Right lobe of liver (tissue), 6 donors: ENCODE data around the gene ZMIZ1. TPM values are rescaled to one million over a fixed set of nuclear protein-coding genes. Genes with fewer than 3 reads are reported as not detected.

Source experiments
- ATAC-seq, 4 donors: fragments of 200-7000 bp; cut with Tn5 transposase; one replicate each; pipeline ENCODE4 v1.9.1; 2020; ENCODE audit warnings: mild to moderate bottlenecking in 4 of 4, moderate library complexity in 4 of 4
- DNase-seq, 3 donors: peaks; one replicate each; pipeline ENCODE4 v3.0.0-alpha.2; 2020
- H3K27ac ChIP-seq, 3 donors: fragments of 200-600 bp; one replicate each; pipeline ENCODE4 v1.8.0; 2022
- H3K27me3 ChIP-seq, 2 donors: fragments of 200-600 bp; one replicate each; pipeline ENCODE4 v1.8.0; 2022
- H3K36me3 ChIP-seq, 4 donors: fragments of 200-600 bp; sonication (generic) in 1 of 4; one replicate each; pipeline versions ENCODE4 v1.5.1 to v1.8.0; 2017 to 2022; ENCODE audit warnings: control low read depth in 1 of 4
- H3K4me1 ChIP-seq, 4 donors: fragments of 200-600 bp; sonication (generic) in 1 of 4; one replicate each; pipeline versions ENCODE4 v1.5.1 to v1.8.0; 2017 to 2022; ENCODE audit warnings: control low read depth in 1 of 4
- H3K4me3 ChIP-seq, 3 donors: fragments of 200-600 bp; one replicate each; pipeline ENCODE4 v1.8.0; 2022
- H3K9me3 ChIP-seq, 4 donors: fragments of 200-600 bp; sonication (generic) in 1 of 4; one replicate each; pipeline versions ENCODE4 v1.5.1 to v1.8.0; 2017 to 2022; ENCODE audit warnings: control low read depth in 1 of 4
- POLR2A ChIP-seq: fragments of 450-650 bp; IDR thresholded peaks from one replicate; pipeline ENCODE4 v1.6.1; 2017; ENCODE audit warnings: antibody characterized with exemption, mild to moderate bottlenecking
- WGBS: methylation state at CpG from one replicate; pipeline ENCODE4 v1.1.6; 2018; ENCODE audit warnings: low coverage, low lambda C conversion rate; ENCODE audit not compliant: insufficient coverage; ENCODE audit errors: missing lambda C conversion rate; 5-methylcytosine and 5-hydroxymethylcytosine counted together
- intact Hi-C, 2 donors: fragments of 100-400 bp; cut with DNase I; formaldehyde crosslinking; loops; one replicate each; pipeline versions ENCODE4 v1.11.2 to v1.14.1; 2022
- total RNA-seq, 6 experiments: library from RNA; depleted of rRNA in 2 of 6; stranded (reverse); fragments of >200 nt in 2 of 6; fragmentation: NEBNext Ultra II Directional in 3 of 6; extraction: Animal tissue kit (Norgen Biotek cat#: 25700) in 3 of 6; gene quantifications; one replicate each; pipeline versions ENCODE4 v1.1.0 to v1.2.4, GENCODE V29; 2016 to 2023
- TF ChIP-seq, protein P1 (sequence below), 4 donors: fragments of 200-600 bp in 3 of 4; fragments of 450-650 bp in 1 of 4; IDR thresholded peaks; one replicate each; pipeline versions ENCODE4 v1.5.1 to v1.8.0; 2016 to 2022; ENCODE audit warnings: antibody characterized with exemption in 4 of 4, mild to moderate bottlenecking in 2 of 4
- donor health status: DM: no; HTN: yes; CAD: no.
- donor health status: DM: no; HTN: no; CAD: no.
- donor health status: DM: no; HTN: no; CAD: no.
- donor health status: DM: no; HTN: yes; CAD: no.
- donor health status: DM: no; HTN: yes; CAD: no.

The ZMIZ1 gene
- total RNA-seq, 6 experiments from 2014 or later = 9.9 to 22.8 (median 12.3) TPM

DNA sequence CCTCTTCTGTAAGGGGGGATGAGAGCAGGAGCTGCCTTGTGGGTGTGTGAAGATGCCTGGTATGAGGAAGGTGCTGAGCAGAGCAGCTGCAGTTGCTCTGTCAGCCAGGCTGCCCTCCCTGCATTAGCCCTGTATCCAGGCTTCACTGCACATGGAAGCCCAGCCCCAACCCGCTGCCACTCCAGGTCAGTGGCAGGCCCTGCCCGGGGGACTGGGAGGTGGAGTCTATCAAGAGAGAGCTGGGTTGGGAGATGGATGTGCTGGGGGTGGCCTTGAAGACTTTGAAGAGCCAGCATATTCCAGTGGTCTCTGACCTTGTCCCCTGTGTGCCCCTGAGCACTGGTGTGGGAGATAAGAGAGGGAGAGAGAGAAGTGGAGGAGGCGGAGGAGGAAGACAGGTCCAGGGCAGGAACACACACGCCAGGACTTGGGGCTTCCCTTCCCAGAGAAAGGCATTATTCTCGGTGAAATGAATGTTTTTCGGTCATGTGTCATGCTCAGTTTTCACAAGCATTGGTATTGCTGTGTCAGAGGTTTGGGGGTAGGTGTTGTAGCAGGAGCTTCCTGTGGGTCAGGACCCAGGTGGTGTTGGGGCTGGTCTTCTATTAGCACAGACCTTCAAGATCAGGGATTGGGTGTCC, 281.1 kb downstream of the ZMIZ1 start:
- ATAC-seq (no peak), DNase-seq (no peak)
- Histone ChIP-seq H3K27me3 (no peaks in the 10 kb centered on the region), H3K4me3 (no peak overlapping the region), H3K36me3 (peaks cover 0 to 58% (median 39%) of the 10 kb centered on the region in 4 donors), H3K9me3 (no peaks in the 10 kb centered on the region), H3K27ac (no peak overlapping the region), H3K4me1 (peaks cover 0 to 29% (median 14%) of the 10 kb centered on the region in 4 donors)
- no peak for TF ChIP-seq POLR2A
- TF ChIP-seq, protein P1, sequence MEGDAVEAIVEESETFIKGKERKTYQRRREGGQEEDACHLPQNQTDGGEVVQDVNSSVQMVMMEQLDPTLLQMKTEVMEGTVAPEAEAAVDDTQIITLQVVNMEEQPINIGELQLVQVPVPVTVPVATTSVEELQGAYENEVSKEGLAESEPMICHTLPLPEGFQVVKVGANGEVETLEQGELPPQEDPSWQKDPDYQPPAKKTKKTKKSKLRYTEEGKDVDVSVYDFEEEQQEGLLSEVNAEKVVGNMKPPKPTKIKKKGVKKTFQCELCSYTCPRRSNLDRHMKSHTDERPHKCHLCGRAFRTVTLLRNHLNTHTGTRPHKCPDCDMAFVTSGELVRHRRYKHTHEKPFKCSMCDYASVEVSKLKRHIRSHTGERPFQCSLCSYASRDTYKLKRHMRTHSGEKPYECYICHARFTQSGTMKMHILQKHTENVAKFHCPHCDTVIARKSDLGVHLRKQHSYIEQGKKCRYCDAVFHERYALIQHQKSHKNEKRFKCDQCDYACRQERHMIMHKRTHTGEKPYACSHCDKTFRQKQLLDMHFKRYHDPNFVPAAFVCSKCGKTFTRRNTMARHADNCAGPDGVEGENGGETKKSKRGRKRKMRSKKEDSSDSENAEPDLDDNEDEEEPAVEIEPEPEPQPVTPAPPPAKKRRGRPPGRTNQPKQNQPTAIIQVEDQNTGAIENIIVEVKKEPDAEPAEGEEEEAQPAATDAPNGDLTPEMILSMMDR (IDR thresholded peaks at IDR 0.05) = no peak
- WGBS = 75% methylated on average over 6 of the region's 6 CpGs
- intact Hi-C loops = no loop called here

GRCh38 chr10:79350407-79351154, 281.8 kb downstream of the ZMIZ1 start:
- no peak overlapping the region for H3K27ac ChIP-seq
- DNase-seq = no peak

DNA sequence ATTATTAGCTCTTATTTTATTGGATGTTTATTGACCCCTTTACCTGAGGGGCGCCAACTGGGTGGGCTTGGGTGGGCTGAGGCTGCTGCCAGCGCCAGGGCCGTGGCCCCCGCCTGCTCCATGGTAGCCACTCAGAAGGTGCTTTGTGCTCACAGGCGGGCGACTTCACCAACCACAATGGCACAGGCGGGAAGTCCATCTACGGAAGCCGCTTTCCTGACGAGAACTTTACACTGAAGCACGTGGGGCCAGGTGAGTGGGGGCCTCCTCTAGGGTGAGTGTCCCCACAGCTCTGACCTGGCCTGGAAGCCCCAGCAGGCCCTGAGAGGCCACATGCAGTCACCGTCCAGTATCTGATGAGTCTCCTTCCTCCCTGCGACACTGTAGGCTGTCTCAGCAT, 282.6 kb downstream of the ZMIZ1 start:
- Histone ChIP-seq H3K9me3 (no peaks in the 10 kb centered on the region), H3K4me1 (peaks cover 0 to 21% (median 10%) of the 10 kb centered on the region in 4 donors), H3K27me3 (no peaks in the 10 kb centered on the region), H3K4me3 (no peak overlapping the region), H3K36me3 (peaks cover 0 to 59% (median 42%) of the 10 kb centered on the region in 4 donors), H3K27ac (no peak overlapping the region)
- WGBS = 91% methylated on average over 13 of the region's 13 CpGs
- DNase-seq (no peak), ATAC-seq (no peak)
- intact Hi-C loops = no loop called here
- TF ChIP-seq, protein P1 (IDR thresholded peaks at IDR 0.05) = no peak
- no peak for TF ChIP-seq POLR2A

More at GRCh38 chr10:79350407-79351154, 281.8 kb downstream of the ZMIZ1 start:
- no peak overlapping the region for H3K4me3 ChIP-seq
- no peaks in the 10 kb centered on the region for H3K9me3 ChIP-seq
- no peaks in the 10 kb centered on the region for H3K27me3 ChIP-seq
- peaks cover 0 to 28% (median 13%) of the 10 kb centered on the region in 4 donors for H3K4me1 ChIP-seq
- TF ChIP-seq, protein P1 (IDR thresholded peaks at IDR 0.05) = no peak
- no peak for TF ChIP-seq POLR2A
- peaks cover 0 to 59% (median 42%) of the 10 kb centered on the region in 4 donors for H3K36me3 ChIP-seq
- WGBS = 88% methylated on average over 13 of the region's 21 CpGs
- no peak for ATAC-seq
- intact Hi-C loops = no loop called here

DNA sequence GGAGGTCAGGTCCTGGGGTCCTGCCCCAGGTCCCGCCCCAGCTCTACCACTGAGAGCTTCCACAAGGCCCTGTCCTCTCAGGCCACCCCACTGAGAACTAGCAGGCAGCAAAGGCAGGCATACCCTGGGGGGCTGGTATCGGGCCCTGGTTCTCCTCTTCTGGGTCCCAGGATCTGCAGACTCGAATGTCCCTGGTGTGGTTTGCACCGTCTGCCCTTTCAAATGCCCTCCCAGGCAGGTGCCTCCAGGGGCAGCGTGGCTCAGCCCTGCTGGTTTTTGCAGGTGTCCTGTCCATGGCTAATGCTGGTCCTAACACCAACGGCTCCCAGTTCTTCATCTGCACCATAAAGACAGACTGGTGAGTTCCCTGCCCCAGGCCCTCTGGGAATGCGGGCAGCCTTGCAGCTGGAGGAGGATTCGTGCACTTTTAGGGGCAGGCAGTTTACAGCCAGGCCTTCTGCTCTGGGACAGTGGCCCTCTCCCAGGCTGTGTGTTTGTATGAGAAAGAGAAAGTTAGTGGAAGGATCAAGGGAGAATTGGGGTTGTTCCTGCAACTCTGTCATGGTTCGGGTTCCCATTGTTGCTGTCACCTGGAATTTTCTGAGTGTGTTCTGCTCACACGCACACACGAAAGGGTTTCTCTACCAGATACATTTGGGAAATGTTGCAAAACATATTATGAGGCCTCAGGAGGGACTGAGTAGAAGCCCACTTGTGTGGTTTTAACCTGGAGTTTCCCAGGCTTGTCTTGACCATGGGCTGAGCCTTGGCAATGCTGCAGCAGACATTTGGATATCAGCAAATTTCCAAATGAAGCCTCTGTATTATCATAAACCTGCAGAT, 283.5 kb downstream of the ZMIZ1 start:
- ATAC-seq = no peak
- H3K4me1 ChIP-seq = peaks cover 0 to 13% (median 6%) of the 10 kb centered on the region in 4 donors
- intact Hi-C loops = no loop called here
- peaks cover 0 to 59% (median 42%) of the 10 kb centered on the region in 4 donors for H3K36me3 ChIP-seq
- no peaks in the 10 kb centered on the region for H3K27me3 ChIP-seq
- no peak overlapping the region for H3K4me3 ChIP-seq
- H3K9me3 ChIP-seq = no peaks in the 10 kb centered on the region
- H3K27ac ChIP-seq = no peak overlapping the region
- WGBS = 80% methylated on average over 4 of the region's 11 CpGs
- TF ChIP-seq POLR2A = no peak
- no peak for DNase-seq
